Muscle of arm (tissue), 12 donors: ENCODE results near the gene PEX11B. TPM values are rescaled to one million over a fixed set of nuclear protein-coding genes. Genes with fewer than 3 reads are reported as not detected.
"Not testable (repeated sequence)": the region's sequence is repeated elsewhere in the genome, so short reads cannot be mapped to it uniquely, and the experiment has no call there.

ENCODE experiments used
- DNase-seq: peaks from one replicate; pipeline ENCODE4 v3.0.0-alpha.2; 2013
- polyA plus RNA-seq, 12 donors: library from polyadenylated mRNA; unstranded; fragments of 120-200 nt; gene quantifications; one replicate each; pipeline ENCODE4 v1.2.1, GENCODE V29; 2013; ENCODE audit not compliant: insufficient read length in 12 of 12

The PEX11B gene
- polyA plus RNA-seq, 12 donors: 18.0 to 32.7 (median 25.9) TPM; not detected in 1

- DNase-seq: peak; percentile 77
These were observed 38.4 kb upstream of the PEX11B start for GRCh38 chr1:145956781-145957442.

- no peak for DNase-seq
These were observed 37.8 kb upstream of the PEX11B start for GRCh38 chr1:145956361-145956760.

- DNase-seq: peak; percentile 60
These were observed 36.9 kb upstream of the PEX11B start for GRCh38 chr1:145955436-145955835.

- no peak for DNase-seq
These were observed 35.3 kb upstream of the PEX11B start for GRCh38 chr1:145953861-145954260.

- DNase-seq: no peak
These were observed 34.4 kb upstream of the PEX11B start for GRCh38 chr1:145952903-145953302.

GRCh38 chr1:145951526-145951925 is 33.0 kb upstream of the PEX11B start:
- DNase-seq: no peak

- no peak for DNase-seq
These were observed 30.7 kb upstream of the PEX11B start for GRCh38 chr1:145949219-145949618.

GRCh38 chr1:145947551-145947950 is 29.0 kb upstream of the PEX11B start:
- no peak for DNase-seq

- no peak for DNase-seq
These were observed 28.0 kb upstream of the PEX11B start for GRCh38 chr1:145946477-145946986.

- no peak for DNase-seq
These were observed 26.0 kb upstream of the PEX11B start for GRCh38 chr1:145944532-145944931.

GRCh38 chr1:145942871-145943270 is 24.4 kb upstream of the PEX11B start:
- no peak for DNase-seq

GRCh38 chr1:145942405-145942804 is 23.9 kb upstream of the PEX11B start:
- DNase-seq: no peak

GRCh38 chr1:145937436-145937835 is 18.9 kb upstream of the PEX11B start:
- no peak for DNase-seq

- no peak for DNase-seq
These were observed 17.7 kb upstream of the PEX11B start for GRCh38 chr1:145936247-145936646.

- DNase-seq: no peak
These were observed 17.2 kb upstream of the PEX11B start for GRCh38 chr1:145935708-145936107.

- not testable (repeated sequence) for DNase-seq
These were observed 14.0 kb upstream of the PEX11B start for GRCh38 chr1:145932522-145933009.

GRCh38 chr1:145927916-145928643 is 9.6 kb upstream of the PEX11B start:
- no peak for DNase-seq

- DNase-seq: peak; percentile 98
These were observed 8.8 kb upstream of the PEX11B start, which contains the start of gene RBM8A for GRCh38 chr1:145927063-145927886. TSS of gene RBM8A (minus strand) at chr1:145927484. CDS start at chr1:145927426, 58 bp downstream.

GRCh38 chr1:145926686-145927062 is 8.2 kb upstream of the PEX11B start:
- no peak for DNase-seq

GRCh38 chr1:145922266-145922665 is 3.7 kb upstream of the PEX11B start:
- no peak for DNase-seq

GRCh38 chr1:145920297-145920696 is 1.8 kb upstream of the PEX11B start:
- DNase-seq: not testable (repeated sequence)
